ENCODE measurements around the gene SH3BP1.

The SH3BP1 gene

DNA sequence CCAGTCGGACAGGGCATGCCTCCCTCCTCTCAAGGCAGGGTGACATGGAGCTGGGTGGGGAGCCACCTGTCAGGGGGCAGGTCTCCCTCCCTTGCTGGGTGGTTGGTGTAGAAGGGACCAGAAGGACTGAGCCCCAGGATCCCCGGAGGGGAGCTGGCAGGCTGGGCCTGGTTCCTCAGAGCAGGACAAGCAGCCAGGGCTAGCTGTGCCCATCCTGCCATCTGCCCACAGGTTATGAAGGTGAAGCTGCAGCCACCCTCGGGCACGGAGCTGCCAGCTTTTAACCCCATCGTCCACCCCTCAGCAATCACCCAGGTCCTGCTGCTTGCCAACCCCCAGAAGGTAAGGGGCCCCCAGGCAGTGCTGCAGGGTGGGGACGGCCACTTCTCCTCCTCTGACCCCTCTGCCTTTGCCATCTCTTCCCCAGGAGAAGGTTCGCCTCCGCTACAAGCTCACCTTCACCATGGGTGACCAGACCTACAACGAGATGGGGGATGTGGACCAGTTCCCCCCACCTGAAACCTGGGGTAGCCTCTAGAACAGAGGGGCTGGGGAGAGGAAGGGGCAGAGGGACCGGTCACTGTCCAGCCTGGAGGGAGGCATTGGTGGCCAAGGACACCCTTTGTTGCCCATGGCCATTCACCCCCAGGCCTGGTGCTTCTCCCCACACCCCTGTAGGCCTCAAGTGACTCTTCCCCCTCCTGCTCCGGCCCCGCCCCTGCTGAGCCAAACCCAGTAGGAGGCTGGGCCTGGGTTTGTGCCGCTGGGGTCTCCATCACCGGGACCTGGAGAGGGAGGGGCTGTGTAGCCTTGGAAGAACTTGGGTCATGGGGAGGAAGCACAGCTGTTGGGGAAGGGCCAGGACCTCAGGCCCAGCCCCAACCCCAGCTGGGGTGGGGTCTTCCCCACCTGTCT, 7.0 kb upstream of the SH3BP1 start:
- no peak for DNase-seq (ENCODE audit: low read depth in 2 of 2, low spot score in 1 of 2)

DNA sequence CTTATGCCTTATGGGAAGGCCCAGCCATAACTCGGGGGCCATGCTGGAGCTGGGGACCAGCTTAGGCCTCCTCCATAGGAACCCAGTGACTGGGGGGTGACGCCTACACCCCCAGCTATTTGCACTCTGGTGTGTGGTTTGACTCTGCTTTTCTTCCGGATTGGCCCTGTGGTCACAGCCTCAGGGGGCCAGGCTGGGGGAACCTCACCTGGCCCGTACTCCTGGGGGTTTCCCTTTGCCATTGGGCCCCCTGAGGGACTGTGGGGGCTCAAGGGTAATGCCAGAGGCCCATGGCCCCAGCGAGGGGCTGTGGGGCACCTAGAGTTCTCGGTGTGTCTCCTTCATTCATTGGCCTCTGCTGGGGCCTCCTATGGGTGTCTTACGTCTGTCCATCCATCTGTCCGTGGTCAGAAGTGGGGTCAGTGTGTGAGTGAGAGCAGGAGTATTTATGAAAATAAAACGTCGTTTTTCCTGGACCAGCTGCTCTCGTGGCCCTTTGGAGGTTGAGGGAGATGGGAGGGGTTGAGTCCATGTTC, 6.3 kb upstream of the SH3BP1 start:
- no peak for DNase-seq (ENCODE audit: low read depth in 2 of 2, low spot score in 1 of 2)

DNA sequence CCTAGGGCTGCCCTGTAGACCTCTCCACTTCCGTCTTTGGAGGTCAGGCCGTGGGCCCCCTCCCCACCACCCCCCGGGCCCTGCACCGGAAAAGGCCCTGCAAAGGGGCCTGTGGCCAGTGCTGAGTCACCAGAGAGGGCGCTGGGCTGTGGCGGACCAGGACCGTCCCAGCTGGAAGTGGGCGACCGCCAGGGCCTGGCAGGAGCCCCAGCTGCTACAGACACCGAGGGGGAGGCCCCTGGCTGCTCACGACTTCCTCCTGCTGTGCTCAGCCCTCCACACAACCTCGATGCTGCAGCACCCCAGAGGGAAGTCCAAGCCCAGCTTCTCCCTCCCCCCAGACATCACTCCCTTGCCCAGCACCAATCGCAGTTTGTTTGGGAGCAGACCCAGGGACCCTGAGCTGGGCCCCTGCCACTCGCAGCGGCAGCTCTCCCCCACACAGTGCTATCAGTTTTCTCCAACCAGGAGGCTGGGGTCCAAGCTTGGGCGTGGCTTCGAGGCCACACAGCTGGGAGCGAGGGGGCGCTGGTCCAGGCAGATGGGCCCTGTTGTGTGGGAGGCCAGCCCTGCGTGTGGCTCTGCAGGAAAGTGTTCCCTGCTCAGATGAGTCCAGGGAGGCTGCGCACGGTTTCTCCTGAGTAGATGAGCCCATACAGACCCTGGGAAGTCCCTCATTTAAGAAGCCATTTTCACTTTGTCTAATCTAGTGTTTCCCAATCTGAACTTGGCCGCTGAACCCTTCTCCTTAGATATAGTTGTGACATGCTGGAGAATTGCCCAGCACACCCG, 5.6 kb upstream of the SH3BP1 start:
- DNase-seq (ENCODE audit: low read depth in 2 of 2, low spot score in 1 of 2) = peak in 1 of 2 donors; percentile 28

DNA sequence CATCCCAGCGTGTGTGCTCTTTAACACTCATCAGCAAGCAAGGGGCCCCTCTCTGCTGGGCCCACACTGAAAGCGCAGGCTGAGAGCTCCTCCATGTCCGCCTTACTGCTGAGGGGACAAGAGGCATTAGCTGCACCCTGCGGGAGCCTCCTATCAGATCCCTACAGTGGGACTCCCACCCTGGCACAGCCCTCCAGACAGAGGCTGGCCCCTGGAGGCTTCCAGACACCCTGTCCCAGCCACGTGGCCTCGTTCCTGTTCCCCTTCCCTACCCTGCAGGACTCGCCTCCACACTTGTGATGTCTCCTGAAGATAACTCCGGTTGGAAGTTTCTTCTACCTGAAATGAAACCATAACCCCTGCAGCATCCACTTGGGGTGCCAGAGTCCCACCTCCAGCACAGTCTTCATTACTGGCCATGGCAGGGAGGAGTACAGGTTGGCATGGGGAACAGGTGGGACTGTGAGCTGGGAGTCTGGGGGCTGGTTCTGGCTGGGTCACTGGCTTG, 5.0 kb upstream of the SH3BP1 start:
- DNase-seq (ENCODE audit: low read depth in 2 of 2, low spot score in 1 of 2) = no peak

DNA sequence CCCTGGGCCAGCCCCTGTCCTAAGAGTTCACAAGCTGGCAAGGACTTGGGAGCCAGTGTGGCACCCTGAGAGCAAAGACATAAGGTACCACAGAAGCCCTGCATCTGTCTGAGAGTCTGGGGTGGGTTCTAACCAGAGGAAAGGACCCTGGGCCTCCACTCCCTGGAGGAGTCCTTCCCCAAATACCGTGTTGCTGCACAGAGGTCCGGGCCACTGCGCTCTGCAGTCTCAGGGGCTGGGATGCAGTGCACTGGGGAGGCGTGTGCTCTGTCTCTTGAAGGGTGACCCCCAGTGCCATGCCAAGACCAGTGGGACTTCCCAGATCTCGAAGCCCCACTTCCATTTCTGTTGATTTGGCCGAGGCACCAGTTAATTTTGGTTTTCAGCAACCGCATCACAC, 4.3 kb upstream of the SH3BP1 start:
- no peak for DNase-seq (ENCODE audit: low read depth in 2 of 2, low spot score in 1 of 2)

DNA sequence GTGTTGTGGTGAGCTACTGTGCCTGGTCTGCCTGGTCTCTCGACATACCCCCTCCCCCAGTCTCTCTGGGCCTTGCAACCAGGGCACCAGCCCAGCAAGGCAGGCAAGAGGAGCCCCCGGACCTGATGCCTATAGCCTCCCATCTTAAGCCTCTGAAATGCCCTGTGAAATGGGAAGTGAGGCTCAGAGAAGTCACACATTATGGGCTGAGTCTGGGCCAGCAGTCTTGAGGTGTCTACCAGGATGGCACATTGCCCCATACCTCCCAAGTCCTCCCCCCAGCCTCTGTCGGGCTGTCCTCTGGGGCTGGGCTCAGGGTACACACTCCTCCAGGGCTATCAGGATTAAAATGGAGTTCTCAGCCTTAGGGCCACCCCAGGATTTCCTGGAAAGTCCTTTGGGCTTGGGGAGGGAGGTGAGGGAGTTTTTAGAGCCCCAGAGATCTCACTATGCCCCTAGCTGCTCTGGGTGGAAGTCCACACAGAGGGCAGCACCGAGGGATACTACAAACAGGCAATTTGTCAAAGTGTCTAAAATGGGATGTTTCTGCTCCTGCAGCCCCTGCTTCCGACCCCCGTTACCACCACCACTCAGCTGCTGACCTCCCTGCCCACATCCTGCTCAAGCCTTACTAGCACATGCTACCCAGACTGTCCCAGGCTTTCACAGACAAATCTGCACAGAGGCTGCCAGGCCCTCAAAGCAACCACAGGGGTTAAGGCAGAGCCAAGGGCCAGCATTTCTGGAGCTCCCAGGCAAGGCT, 3.1 kb upstream of the SH3BP1 start:
- no peak for DNase-seq (ENCODE audit: low read depth in 2 of 2, low spot score in 1 of 2)

DNA sequence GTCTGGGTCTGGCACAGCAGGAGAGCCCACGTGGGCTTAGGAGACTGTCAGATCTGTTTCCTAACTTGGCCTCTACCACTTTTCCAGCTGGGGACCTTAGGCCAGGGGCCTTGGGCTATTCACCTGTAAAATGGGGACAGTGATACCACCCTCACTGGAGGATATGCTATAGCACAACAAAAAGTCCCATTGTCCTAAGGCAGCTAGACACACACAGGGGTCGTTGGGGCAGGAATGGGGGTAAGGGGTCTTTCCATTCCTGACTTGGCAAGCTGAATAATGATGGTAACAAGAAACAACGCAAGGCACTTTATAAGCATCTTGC, 2.6 kb upstream of the SH3BP1 start:
- DNase-seq (ENCODE audit: low read depth in 2 of 2, low spot score in 1 of 2) = no peak

DNA sequence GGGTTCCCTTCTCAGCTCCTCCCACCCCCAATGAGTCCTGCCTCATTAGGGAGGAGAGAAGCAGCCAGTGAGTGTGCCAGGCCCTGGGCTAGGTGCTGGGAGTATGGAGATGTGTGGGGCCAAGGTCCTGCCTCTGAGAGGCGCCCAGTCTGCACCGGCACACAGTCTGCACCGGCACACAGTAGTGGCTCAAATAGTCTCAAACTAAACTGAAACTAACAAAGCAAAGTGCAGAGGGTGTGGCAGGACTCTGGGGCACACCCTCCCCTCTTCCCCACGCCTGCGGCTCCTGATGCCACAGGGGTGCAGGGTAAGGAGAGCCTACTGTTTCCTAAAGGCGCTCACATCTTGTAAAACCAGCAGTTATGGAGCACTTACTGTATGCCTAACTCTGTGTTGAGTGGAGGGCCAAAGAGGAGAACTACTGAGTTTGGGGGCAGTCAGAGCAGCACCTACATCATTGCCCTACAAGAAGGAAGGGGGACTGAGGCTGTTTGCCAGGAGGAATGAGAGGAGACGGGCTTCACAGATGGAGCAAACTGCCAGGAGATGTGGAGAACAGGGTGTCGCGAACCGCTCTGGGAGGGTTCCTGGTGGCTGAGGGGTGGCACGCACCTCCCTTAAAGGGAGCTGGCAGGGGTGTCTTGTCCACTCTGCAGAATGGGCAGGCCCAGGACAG, 939 bp upstream of the SH3BP1 start:
- DNase-seq (ENCODE audit: low read depth in 2 of 2, low spot score in 1 of 2) = no peak

DNA sequence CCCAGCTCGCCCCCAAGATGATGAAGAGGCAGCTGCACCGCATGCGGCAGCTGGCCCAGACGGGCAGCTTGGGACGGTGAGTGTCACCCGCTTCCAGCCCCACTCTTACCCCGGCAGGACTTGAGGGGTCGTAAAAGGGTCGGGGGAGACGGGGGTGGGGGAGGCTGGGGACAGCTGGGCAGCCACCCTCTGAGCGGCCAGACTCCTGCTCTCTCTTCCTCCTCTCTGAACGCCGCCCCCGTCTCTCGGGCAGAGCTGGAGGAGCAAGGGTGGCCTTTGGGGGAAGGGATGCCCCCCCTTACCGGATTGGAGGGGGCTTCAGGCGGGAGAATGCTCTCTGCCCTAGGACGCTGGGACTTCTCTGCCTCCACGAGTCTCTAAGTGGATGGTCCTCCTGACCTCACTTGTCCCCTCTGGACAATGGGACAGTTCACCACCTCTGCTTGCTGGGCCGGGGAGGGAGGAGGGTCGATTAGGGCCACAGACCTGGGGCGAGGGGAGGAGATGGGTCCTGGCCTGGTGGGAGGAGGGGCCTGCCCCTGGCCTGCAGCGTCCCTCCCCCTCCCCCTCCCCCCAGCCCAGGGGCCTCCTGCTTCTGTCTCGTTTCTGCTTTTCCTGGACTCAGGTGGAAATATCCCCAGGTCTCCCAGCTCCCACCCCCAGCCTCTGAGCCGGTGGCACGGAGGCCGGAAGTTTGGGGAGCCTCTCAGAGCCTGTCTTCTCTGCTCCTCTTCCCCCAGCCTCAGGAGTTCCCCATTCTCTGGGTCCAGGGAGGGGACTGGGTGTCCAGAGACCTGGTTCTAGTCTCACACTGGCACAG, 512 bp downstream of the SH3BP1 start:
- no peak for DNase-seq (ENCODE audit: low read depth in 2 of 2, low spot score in 1 of 2)

DNA sequence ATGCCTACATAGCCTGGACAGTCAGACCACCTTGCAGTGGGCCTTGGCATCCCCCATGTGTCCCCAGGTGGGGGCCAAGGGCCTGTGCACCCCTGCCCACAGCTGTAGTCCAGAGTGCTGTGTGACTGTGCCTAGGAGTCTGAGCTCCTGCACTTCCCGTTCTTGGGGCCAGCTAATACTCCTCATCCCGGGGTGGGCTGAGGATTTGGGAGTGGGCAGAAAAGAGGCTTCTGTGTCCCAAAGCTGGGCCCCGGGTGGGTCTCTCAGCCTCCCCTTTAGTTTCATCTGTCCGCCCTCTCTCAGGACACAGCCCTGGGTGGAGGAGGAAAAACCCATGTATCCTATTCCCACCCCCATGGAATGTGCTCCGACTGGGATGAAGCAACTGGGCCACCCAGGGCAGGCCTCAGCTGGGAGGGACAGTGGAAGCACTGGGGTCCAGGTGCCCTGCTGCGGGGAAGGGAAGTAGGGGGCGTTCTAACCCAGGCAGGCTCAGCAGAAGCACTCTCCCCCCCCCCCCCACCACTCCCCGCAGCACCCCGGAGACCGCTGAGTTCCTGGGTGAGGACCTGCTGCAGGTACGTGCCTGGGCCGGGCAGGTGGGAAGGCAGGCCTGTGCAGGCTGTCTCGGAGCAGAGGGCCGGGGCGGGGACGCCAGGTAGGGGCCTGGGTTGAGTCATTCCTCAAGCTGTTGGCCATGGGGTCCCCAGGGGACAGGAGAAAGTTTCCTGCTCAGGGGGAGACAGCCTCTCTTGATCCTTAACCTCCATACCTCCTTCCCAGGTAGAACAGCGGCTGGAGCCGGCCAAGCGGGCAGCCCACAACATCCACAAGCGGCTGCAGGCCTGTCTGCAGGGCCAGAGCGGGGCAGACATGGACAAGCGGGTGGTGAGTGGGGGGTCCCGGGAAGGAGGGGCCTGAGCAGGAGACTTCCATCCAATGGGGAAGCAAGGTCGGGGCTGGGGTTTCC, 1.4 kb downstream of the SH3BP1 start:
- DNase-seq (ENCODE audit: low read depth in 2 of 2, low spot score in 1 of 2) = no peak

DNA sequence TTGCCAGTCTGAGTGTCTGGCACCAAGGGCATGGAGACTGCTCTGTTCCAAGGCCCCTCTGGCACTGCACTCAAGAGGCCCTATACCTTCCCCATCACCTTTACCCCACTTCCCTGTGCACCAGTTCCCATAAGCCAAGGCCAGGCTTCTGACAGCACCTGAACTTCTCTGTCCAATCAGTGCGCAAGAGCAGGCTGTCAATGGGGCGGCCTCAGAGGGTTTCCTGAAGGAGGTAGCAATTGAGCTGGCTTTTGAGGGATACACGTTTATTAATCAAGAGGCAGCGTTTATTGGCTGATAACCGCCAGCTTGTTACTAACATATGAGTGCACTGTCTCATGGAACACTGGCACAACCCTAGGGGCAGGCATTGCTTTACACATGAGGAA, 2.1 kb downstream of the SH3BP1 start:
- DNase-seq (ENCODE audit: low read depth in 2 of 2, low spot score in 1 of 2) = no peak

DNA sequence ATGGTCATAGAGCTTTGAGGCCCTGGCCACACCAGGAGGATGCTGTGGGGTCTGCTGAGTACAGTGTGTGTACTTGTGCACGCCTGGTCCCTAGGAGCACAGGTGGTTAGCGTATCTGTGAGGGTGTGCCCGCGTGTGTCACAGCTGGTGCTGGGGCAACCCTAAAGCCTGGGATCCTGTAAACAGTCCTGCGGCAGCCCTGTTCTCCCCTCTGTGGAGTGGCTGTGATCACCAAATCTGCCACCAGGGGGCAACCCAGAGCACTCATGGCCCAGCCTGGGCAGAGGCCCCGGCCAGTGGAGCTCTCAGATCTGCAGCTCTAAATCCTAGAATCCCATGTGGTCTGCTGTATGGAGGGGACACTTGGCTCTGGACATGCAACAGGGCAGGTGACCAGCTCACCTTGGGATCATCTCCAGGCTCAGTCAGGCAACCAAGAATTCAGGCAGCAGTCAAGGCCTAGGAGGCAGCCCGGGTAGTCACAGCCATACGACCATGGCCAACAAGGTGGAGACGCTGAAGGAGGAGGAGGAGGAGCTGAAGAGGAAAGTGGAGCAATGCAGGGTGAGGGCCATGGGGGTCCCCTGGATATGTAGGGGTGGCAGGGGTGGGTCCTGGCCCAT, 3.9 kb downstream of the SH3BP1 start:
- DNase-seq (ENCODE audit: low read depth in 2 of 2, low spot score in 1 of 2) = peak; percentile 63 to 89

DNA sequence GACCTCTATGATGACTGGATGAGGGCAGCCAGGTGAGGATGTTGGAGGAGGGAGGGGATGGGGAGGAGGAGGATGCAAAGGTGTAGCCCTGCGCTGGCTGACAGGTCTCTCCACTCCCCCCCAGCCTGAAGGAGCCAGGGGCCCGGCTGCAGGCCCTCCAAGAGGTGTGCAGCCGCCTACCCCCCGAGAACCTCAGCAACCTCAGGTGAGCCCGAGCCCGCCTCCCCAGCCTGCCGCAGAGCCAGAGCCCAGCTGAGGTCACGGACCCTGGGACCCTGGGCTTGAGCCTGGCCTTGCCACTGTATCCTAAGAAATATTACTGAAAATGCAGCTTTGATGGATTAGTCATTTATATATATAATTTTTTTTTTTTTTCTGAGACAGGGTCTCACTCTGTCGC, 7.8 kb downstream of the SH3BP1 start:
- DNase-seq (ENCODE audit: low read depth in 2 of 2, low spot score in 1 of 2) = no peak

DNA sequence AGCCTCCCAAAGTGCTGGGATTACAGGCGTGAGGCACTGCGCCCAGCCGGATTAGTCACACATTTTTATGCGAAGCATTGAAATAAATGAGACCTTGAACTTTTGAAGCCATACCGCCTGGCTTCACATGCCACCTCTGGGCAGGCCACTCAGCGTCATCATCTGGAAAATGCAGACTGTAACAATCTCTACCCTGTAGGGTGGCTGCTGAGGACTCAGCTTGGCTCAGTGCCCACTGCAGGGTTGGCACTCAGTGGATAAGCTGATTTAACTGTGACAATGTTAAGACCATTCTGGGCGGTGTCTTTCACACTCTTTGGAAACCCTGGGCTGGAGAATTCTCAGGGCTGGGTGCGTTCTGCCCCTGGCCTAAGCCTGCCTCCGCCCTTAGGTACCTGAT, 8.5 kb downstream of the SH3BP1 start:
- no peak for DNase-seq (ENCODE audit: low read depth in 2 of 2, low spot score in 1 of 2)

DNA sequence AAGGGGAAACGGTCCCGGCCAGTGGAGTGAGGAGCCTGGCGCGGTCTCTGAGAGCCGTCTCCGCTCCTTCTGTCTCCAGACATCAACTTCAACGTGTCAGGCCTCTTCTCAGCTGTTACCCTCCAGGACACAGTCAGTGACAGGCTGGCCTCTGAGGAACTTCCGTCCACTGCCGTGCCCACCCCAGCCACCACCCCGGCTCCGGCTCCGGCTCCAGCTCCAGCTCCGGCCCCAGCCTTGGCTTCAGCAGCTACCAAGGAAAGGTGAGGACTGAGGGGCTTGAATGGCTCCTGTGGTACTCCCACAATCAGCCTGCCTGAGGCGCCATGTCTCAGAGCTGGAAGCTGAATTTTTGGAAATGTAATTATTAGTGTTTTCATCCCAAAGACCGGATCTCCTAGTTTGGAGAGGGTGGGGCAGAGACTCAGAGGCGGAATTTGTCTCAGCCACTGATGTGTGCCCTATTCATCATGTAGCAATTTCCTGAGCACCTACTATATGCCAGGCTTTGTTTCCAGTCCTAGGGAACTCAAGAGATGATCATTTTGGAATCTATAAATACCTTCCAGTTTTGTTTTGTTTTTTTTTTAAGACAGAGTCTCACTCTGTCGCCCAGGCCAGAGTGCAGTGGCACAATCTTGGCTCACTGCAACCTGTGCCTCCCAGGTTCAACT, 11.1 kb downstream of the SH3BP1 start:
- no peak for DNase-seq (ENCODE audit: low read depth in 2 of 2, low spot score in 1 of 2)

DNA sequence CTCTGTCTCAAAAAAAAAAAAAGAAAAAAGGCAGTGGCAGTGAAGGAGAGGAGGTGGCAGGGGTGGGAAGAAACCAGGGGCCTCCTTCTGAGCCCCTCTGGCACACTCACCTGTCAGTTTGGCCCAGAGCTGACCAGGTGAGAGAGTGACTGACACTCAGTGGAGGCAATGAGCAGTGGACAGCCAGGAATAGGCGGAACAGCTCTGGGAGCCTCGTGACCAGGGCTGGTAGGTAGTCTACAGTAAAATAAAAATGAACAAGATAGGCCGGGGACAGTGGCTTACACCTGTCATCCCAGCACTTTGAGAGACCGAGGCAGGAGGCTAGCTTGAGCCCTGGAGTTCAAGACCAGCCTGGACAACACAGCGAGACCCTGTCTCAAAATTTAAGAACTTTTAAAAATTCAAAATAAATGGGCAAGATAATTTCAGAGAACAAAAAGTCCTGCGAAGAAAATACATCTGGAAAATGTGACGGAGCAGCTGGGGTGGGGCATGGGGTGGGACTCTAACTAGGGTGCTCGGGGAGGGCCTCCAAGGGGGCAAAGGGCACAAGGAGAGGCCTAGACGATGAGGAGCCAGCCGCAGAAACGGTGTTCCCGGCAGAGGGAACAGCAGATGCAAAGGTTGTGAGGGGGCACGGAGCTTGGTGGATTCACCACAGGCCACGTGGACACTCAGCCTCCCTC, 15.2 kb downstream of the SH3BP1 start:
- DNase-seq (ENCODE audit: low read depth in 2 of 2, low spot score in 1 of 2) = no peak

DNA sequence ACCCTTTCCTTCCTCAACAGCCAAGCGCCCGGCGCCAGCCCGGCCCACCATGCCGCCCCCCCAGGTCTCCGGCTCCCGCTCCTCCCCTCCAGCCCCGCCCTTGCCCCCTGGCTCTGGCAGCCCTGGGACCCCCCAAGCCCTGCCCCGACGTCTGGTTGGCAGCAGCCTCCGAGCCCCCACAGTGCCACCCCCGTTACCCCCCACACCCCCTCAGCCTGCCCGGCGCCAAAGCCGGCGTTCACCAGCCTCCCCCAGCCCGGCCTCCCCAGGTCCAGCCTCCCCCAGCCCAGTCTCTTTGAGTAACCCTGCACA, 15.7 kb downstream of the SH3BP1 start:
- DNase-seq (ENCODE audit: low read depth in 2 of 2, low spot score in 1 of 2) = no peak
